GM12878 (cell line): ENCODE measurements around the gene NRXN3. TPM values are rescaled to one million over a fixed set of nuclear protein-coding genes. Genes with fewer than 3 reads are reported as not detected.

ENCODE experiments used
- ATAC-seq: fragments of 200-7000 bp; cut with Tn5 transposase; 3 replicates; pipeline ENCODE4 v1.9.1; 2020; ENCODE audit warnings: mild to moderate bottlenecking, moderate library complexity
- BruUV-seq: library from RNA; stranded (reverse); fragments of 400-500 nt; replicated peaks from 2 replicates; lab custom pipeline; 2021; lab: Mats Ljungman, UMichigan
- CTCF ChIA-PET: fragments of 300-600 bp; sonication (Branson Sonifier 250); formaldehyde crosslinking; extraction: SDS; loops from one replicate; lab custom pipeline; 2021; ENCODE audit warnings: inconsistent platforms; lab: Yijun Ruan, JAX
- POLR2A ChIA-PET: fragments of 350-600 bp; formaldehyde crosslinking; extraction: SDS; loops from one replicate; lab custom pipeline; 2021; ENCODE audit warnings: inconsistent platforms; lab: Charles Lee
- RAD21 ChIA-PET: fragments of 300-600 bp; sonication (Branson Sonifier 250); formaldehyde crosslinking; loops from one replicate; lab custom pipeline; 2023; ENCODE audit warnings: antibody characterized with exemption; ENCODE audit not compliant: unreplicated experiment; lab: Charles Lee
- SMC1A ChIA-PET: fragments of 300-600 bp; sonication (Branson Sonifier 250); formaldehyde crosslinking; loops from one replicate; lab custom pipeline; 2023; ENCODE audit not compliant: unreplicated experiment, uncharacterized antibody; lab: Charles Lee
- DNase-seq: peaks from one replicate; pipeline ENCODE4 v3.0.0-alpha.2; 2011; ENCODE audit warnings: low read depth, low spot score
- FAIRE-seq: peaks from 3 replicates; lab custom pipeline; 2011; peaks lifted over from hg19 to GRCh38; lab: Jason Lieb, UNC
- H2AFZ ChIP-seq: 2 replicates; pipeline ENCODE4 v1.6.0; 2011; ENCODE audit warnings: low read depth, low read length, control low read depth; ENCODE audit not compliant: control insufficient read depth
- H3K27ac ChIP-seq: 2 replicates; pipeline ENCODE4 v1.5.1; 2011; ENCODE audit warnings: control low read depth; ENCODE audit not compliant: control insufficient read depth, insufficient read depth
- H3K27me3 ChIP-seq, 2 experiments: replicated peaks in 1 of 2; 2 replicates each; pipeline versions ENCODE4 v1.6.0 to v1.6.1; 2011; ENCODE audit warnings: low read length in 1 of 2; ENCODE audit not compliant: control insufficient read depth in 2 of 2, insufficient read depth in 2 of 2
- H3K36me3 ChIP-seq, 2 experiments: 2 replicates each; pipeline ENCODE4 v1.5.1; 2011; ENCODE audit warnings: low read length in 1 of 2; ENCODE audit not compliant: control insufficient read depth in 2 of 2, insufficient read depth in 2 of 2
- H3K4me1 ChIP-seq: 2 replicates; pipeline ENCODE4 v1.6.1; 2011; ENCODE audit warnings: mild to moderate bottlenecking, low read length, moderate library complexity, mixed read lengths; ENCODE audit not compliant: control insufficient read depth, insufficient read depth
- H3K4me2 ChIP-seq: 2 replicates; pipeline ENCODE4 v1.6.0; 2011; ENCODE audit warnings: control low read depth; ENCODE audit not compliant: control insufficient read depth, insufficient read depth
- H3K4me3 ChIP-seq: fragments of 200-600 bp; sonication (generic); 2 replicates; pipeline ENCODE4 v1.5.1; 2016
- H3K79me2 ChIP-seq: 2 replicates; pipeline ENCODE4 v1.6.0; 2011; ENCODE audit warnings: low read length; ENCODE audit not compliant: control insufficient read depth, insufficient read depth
- H3K9ac ChIP-seq: 2 replicates; pipeline ENCODE4 v1.8.0; 2011; ENCODE audit warnings: low read length, control low read depth, mixed read lengths; ENCODE audit not compliant: control insufficient read depth, insufficient read depth
- H3K9me3 ChIP-seq: replicated peaks from 3 replicates; pipeline ENCODE4 v1.5.1; 2011; ENCODE audit warnings: mild to moderate bottlenecking, low read length; ENCODE audit not compliant: control insufficient read depth, insufficient read depth
- H4K20me1 ChIP-seq: 2 replicates; pipeline ENCODE4 v1.6.0; 2011; ENCODE audit not compliant: control insufficient read depth, insufficient read depth
- ATF2 ChIP-seq: IDR thresholded peaks from 2 replicates; pipeline ENCODE4 v1.6.1; 2012; ENCODE audit warnings: low read length, inconsistent platforms
- BHLHE40 ChIP-seq, 2 experiments: fragments of 450-650 bp in 1 of 2; IDR thresholded peaks; 2 replicates each; pipeline ENCODE4 v1.6.1; 2011 to 2017; ENCODE audit warnings: low read depth in 2 of 2, borderline replicate concordance in 1 of 2, improper control_type of control experiment in 1 of 2, low read length in 1 of 2, mild to moderate bottlenecking in 1 of 2
- CHD1 ChIP-seq: IDR thresholded peaks from 2 replicates; pipeline ENCODE4 v1.6.1; 2012; ENCODE audit warnings: low read depth, low read length, improper control_type of control experiment
- EGR1 ChIP-seq, 2 experiments: IDR thresholded peaks; 1 replicate in 1 of 2; 2 replicates in 1 of 2; pipeline ENCODE4 v1.6.1; 2011 to 2012; ENCODE audit warnings: low read depth in 2 of 2, low read length in 2 of 2, borderline replicate concordance in 1 of 2, mild to moderate bottlenecking in 1 of 2, moderate library complexity in 1 of 2
- IKZF1 ChIP-seq: fragments of 450-650 bp; conservative IDR thresholded peaks from 2 replicates; pipeline ENCODE4 v1.6.1; 2017; ENCODE audit warnings: antibody characterized with exemption, mild to moderate bottlenecking
- IRF4 ChIP-seq: IDR thresholded peaks from 2 replicates; pipeline ENCODE4 v1.6.1; 2011; ENCODE audit warnings: low read depth, low read length
- NFYA ChIP-seq: IDR thresholded peaks from 2 replicates; pipeline ENCODE4 v1.6.1; 2011; ENCODE audit warnings: low read depth, mild to moderate bottlenecking, low read length, improper control_type of control experiment, borderline replicate concordance
- POLR2AphosphoS5 ChIP-seq: IDR thresholded peaks from 2 replicates; pipeline ENCODE4 v1.6.1; 2011; ENCODE audit warnings: mild to moderate bottlenecking, low read length, inconsistent platforms
- RCOR1 ChIP-seq: conservative IDR thresholded peaks from 2 replicates; pipeline ENCODE4 v1.6.1; 2012; ENCODE audit warnings: low read depth, low read length, improper control_type of control experiment
- SREBF2 ChIP-seq: IDR thresholded peaks from 2 replicates; pipeline ENCODE4 v1.6.1; 2012; ENCODE audit warnings: mild to moderate bottlenecking, low read length
- TCF3 ChIP-seq: IDR thresholded peaks from 2 replicates; pipeline ENCODE4 v1.6.1; 2012; ENCODE audit warnings: low read depth, mild to moderate bottlenecking, low read length, borderline replicate concordance; ENCODE audit not compliant: insufficient read depth
- ZNF24 ChIP-seq: fragments of 450-650 bp; IDR thresholded peaks from 2 replicates; pipeline ENCODE4 v1.6.1; 2017; ENCODE audit warnings: antibody characterized with exemption, mild to moderate bottlenecking
- WGBS: methylation state at CpG from one replicate; pipeline ENCODE4 v1.1.6; 2016; ENCODE audit warnings: low lambda C conversion rate; ENCODE audit not compliant: insufficient replicate concordance, insufficient coverage; ENCODE audit errors: missing lambda C conversion rate; 5-methylcytosine and 5-hydroxymethylcytosine counted together
- in situ Hi-C: fragments of 300-500 bp; cut with MboI; formaldehyde crosslinking; loops from 9 replicates; pipeline ENCODE4 v1.14.3; 2018; ENCODE audit warnings: mixed read lengths
- intact Hi-C: fragments of 100-400 bp; cut with micrococcal nuclease; formaldehyde crosslinking; loops from one replicate; pipeline ENCODE4 v1.14.2; 2022; ENCODE audit not compliant: unreplicated experiment
- polyA plus RNA-seq, 11 experiments: library from polyadenylated mRNA; depleted of rRNA in 4 of 11; unstranded in 6 of 11; stranded (reverse) in 5 of 11; fragments of >200 nt; fragmentation: Nextera tagmentation in 4 of 11; fragmentation: Illumina TruSeq in 1 of 11; extraction: Ambion mirVana in 4 of 11; extraction: Trizol in 1 of 11; gene quantifications; 1 replicate in 1 of 11; 2 replicates in 10 of 11; pipeline versions ENCODE4 v1.2.1 to v1.2.3, GENCODE V29; 2011 to 2016; ENCODE audit warnings: inconsistent platforms in 2 of 11, missing spikeins in 2 of 11, low read depth in 1 of 11
- total RNA-seq, 4 experiments: library from RNA; depleted of rRNA in 3 of 4; stranded (reverse); fragments of >200 nt in 3 of 4; fragmentation: Illumina TruSeq in 1 of 4; extraction: Trizol in 1 of 4; gene quantifications; 2 replicates each; pipeline versions ENCODE4 v1.2.1 to v1.2.3, GENCODE V29; 2013 to 2021
- TF ChIP-seq, protein P1 (sequence below): IDR thresholded peaks from 2 replicates; pipeline ENCODE4 v1.6.1; 2012; ENCODE audit warnings: low read depth, low read length, improper control_type of control experiment

NRXN3 gene
- total and polyA plus RNA-seq, 10 of the 15 experiments (the other 5 are each of a cell fraction or from before 2014, with no cell fraction given): 0.52 to 3.3 (median 1.4) TPM

DNA sequence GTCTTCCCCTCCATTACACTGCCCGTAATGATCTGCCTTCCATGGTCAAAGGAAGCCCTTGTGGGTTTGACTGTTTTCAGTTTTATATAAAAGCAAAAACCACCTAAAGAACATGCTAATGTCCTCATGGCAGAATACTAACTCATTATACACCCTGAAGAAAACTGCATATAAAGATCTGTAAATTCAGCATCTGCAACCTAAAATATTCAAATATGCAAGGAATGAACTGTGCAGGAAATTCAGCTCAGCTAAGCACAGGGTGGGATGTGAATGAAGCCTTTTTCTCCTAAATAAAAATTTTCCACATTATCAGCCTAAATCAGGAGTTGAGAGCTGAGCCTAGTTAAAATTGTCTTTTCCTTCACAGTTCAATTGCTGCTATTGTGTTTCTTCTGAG lies 128.1 kb downstream of the NRXN3 start:
- Histone ChIP-seq H3K4me3 (no peak overlapping the region), H3K4me1 (no peaks in the 10 kb centered on the region), H3K36me3 (no peaks in the 10 kb centered on the region)
- WGBS: 50% methylated on average over 1 of the region's 1 CpG
- RAD21 ChIA-PET: no interaction called here
- no peak for TF ChIP-seq BHLHE40 (IDR thresholded peaks at IDR 0.05; ENCODE audit: borderline replicate concordance in 1 of 2, low read depth in 2 of 2, low read length in 1 of 2)
- TF ChIP-seq RCOR1: no peak
- no peak for TF ChIP-seq POLR2AphosphoS5
- TF ChIP-seq, protein P1, sequence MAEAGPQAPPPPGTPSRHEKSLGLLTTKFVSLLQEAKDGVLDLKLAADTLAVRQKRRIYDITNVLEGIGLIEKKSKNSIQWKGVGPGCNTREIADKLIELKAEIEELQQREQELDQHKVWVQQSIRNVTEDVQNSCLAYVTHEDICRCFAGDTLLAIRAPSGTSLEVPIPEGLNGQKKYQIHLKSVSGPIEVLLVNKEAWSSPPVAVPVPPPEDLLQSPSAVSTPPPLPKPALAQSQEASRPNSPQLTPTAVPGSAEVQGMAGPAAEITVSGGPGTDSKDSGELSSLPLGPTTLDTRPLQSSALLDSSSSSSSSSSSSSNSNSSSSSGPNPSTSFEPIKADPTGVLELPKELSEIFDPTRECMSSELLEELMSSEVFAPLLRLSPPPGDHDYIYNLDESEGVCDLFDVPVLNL: no peak
- no peak for TF ChIP-seq ATF2
- TF ChIP-seq SREBF2: no peak
- TF ChIP-seq EGR1 (IDR thresholded peaks at IDR 0.05; ENCODE audit: borderline replicate concordance in 1 of 2, low read depth in 2 of 2, low read length in 2 of 2): no peak
- TF ChIP-seq IRF4: no peak
- no peak for TF ChIP-seq NFYA
- no peak for TF ChIP-seq TCF3
- no peak for TF ChIP-seq CHD1
- TF ChIP-seq ZNF24: no peak
- no peak for TF ChIP-seq IKZF1
- TF ChIP-seq, all 136 proteins: peak for 0
- SMC1A ChIA-PET: no interaction called here
- intact Hi-C loops: no loop called here
- CTCF ChIA-PET: no interaction called here
- Histone ChIP-seq H3K9me3 (no peaks in the 10 kb centered on the region), H3K79me2 (no peaks in the 10 kb centered on the region), H3K27ac (no peak overlapping the region), H3K4me2 (no peak overlapping the region), H3K9ac (no peak overlapping the region), H2AFZ (no peak overlapping the region), H3K27me3 (no peaks in the 10 kb centered on the region; a peak in 1 of 4 replicates), H4K20me1 (no peaks in the 10 kb centered on the region)
- no peak for DNase-seq
- POLR2A ChIA-PET: no interaction called here
- no TSS peak for BruUV-seq
- FAIRE-seq: no peak
- in situ Hi-C loops: no loop called here
- ATAC-seq: no peak
